Measurements from ENCODE around the gene PARP15. TPM values are rescaled to one million over a fixed set of nuclear protein-coding genes. Genes with fewer than 3 reads are reported as not detected.

PARP15 gene
- total and polyA plus RNA-seq, 2 of the 4 experiments (the other 2 are of a cell fraction), result 0.10 TPM; not detected in 1

DNA sequence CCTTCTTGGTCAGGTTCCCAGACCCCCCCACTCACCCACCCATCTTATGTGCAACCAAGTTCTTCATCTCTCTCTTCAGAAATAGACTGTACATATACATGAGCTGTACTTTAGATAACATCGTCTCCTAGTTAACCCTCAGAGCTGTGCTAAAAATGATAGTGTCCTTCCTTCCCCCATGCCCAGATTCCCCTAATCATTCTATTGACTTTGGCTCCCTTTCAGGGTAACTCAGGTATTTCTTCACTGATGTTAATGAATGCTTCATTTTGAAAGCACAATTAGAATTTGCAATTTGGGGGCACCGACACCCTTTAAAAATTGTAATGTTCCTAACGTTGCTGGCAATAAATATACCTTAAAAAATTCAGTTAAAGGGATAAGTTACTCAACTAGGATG is 24.3 kb upstream of the PARP15 start:
- H4K20me1 ChIP-seq (ENCODE audit: insufficient read depth, low read length), result no peaks in the 10 kb centered on the region
- no peak overlapping the region for H2BK5ac ChIP-seq (ENCODE audit: low read depth, low read length, poor library complexity, severe bottlenecking)
- no peak overlapping the region for H3K14ac ChIP-seq (replicated peaks; ENCODE audit: low read depth, low read length)
- TF ChIP-seq MAFK (IDR thresholded peaks at IDR 0.05; ENCODE audit: low read depth, low read length) (no peak), BHLHE40 (IDR thresholded peaks at IDR 0.05; ENCODE audit: low read depth, low read length) (no peak)
- no peak overlapping the region for H2BK120ac ChIP-seq (ENCODE audit: low read depth, low read length)
- H2AFZ ChIP-seq (replicated peaks; ENCODE audit: low read length, poor library complexity), result no peak overlapping the region
- H2BK15ac ChIP-seq (ENCODE audit: low read depth, low read length), result no peak overlapping the region
- BruUV-seq (replicated peaks), result no TSS peak
- no peak overlapping the region for H2AK9ac ChIP-seq (replicated peaks; ENCODE audit: low read depth, low read length, poor library complexity)
- ChIA-PET POLR2A (ENCODE audit: unreplicated experiment) (no interaction called here), CTCF (no interaction called here)
- no peak overlapping the region for H3K4ac ChIP-seq (ENCODE audit: low read depth, low read length)
- H3K9ac ChIP-seq (ENCODE audit: low read depth, low read length), result no peak overlapping the region
- H3K4me1 ChIP-seq (ENCODE audit: control insufficient read depth, insufficient read depth, low read length), result peaks cover 5% of the 10 kb centered on the region
- H3K27me3 ChIP-seq (ENCODE audit: control insufficient read depth, insufficient read depth, low read length), result no peaks in the 10 kb centered on the region
- WGBS, 2 experiments (ENCODE audit: extremely low coverage in 2 of 2, insufficient read length in 1 of 2), result no CpG with 5 or more reads among the region's 3 CpGs
- ATAC-seq (ENCODE audit: low read depth) (no peak), DNase-seq (no peak)
- H3K18ac ChIP-seq (ENCODE audit: low read depth, low read length), result no peak overlapping the region
- H3K23ac ChIP-seq (ENCODE audit: low read depth, low read length), result no peak overlapping the region
- H3K9me1 ChIP-seq (ENCODE audit: insufficient read depth, low read length), result peaks cover 7% of the 10 kb centered on the region; the same call in 1 of the 2 replicates
- no peak overlapping the region for H3K4me3 ChIP-seq (ENCODE audit: insufficient read depth, low read depth, low read length)
- H2BK20ac ChIP-seq (ENCODE audit: low read depth, low read length), result no peak overlapping the region
- H4K8ac ChIP-seq (ENCODE audit: low read depth in 2 of 2, low read length in 2 of 2), result no peak overlapping the region
- dilution Hi-C loops (cut with HindIII; ENCODE audit: low sequenced_read_pairs, unreplicated experiment), result no loop called here
- in situ Hi-C loops (cut with MboI; ENCODE audit: low sequenced_read_pairs), result no loop called here
- no peak overlapping the region for H2AK5ac ChIP-seq (ENCODE audit: low read depth, low read length)
- H4K91ac ChIP-seq (ENCODE audit: insufficient read depth, low read depth, low read length), result no peak overlapping the region
- H3K4me2 ChIP-seq (ENCODE audit: low read depth, low read length), result no peak overlapping the region
- no peaks in the 10 kb centered on the region for H3K9me3 ChIP-seq (ENCODE audit: control insufficient read depth, insufficient read depth, low read length)
- peaks cover 23% of the 10 kb centered on the region; the same call in 1 of the 2 replicates for H3K36me3 ChIP-seq (ENCODE audit: control insufficient read depth, insufficient read depth, low read length)
- intact Hi-C loops (cut with micrococcal nuclease), result no loop called here
- no peak overlapping the region for H3K56ac ChIP-seq (ENCODE audit: extremely low read depth, insufficient read depth, low read length)
- H3K79me1 ChIP-seq (ENCODE audit: low read depth in 1 of 2, low read length in 2 of 2), result no peaks in the 10 kb centered on the region
- H4K5ac ChIP-seq (ENCODE audit: low read depth, low read length), result no peak overlapping the region
- H3K27ac ChIP-seq (ENCODE audit: insufficient read depth, low read length), result no peak overlapping the region
